SU-DHL-6 (cell line): ENCODE measurements around the gene ESPN.

ENCODE experiments used
- H2AFZ ChIP-seq: fragments of 200-600 bp; sonication (generic); 2 replicates; pipeline ENCODE4 v1.6.1; 2014; ENCODE audit warnings: low read depth, mild to moderate bottlenecking, moderate library complexity, mixed read lengths, antibody characterized with exemption, low read length; ENCODE audit not compliant: severe bottlenecking
- H3F3A ChIP-seq: fragments of 200-600 bp; shearing (Covaris generic); 2 replicates; pipeline ENCODE4 v1.6.0; 2016; ENCODE audit warnings: antibody characterized with exemption, mild to moderate bottlenecking; ENCODE audit not compliant: insufficient read depth
- H3K27ac ChIP-seq: fragments of 200-600 bp; sonication (generic); 2 replicates; pipeline ENCODE4 v1.5.1; 2016; ENCODE audit warnings: low read depth, mild to moderate bottlenecking, low read length, moderate library complexity, mixed read lengths
- H3K27me3 ChIP-seq: fragments of 200-600 bp; sonication (generic), shearing (Covaris generic); 2 replicates; pipeline ENCODE4 v1.6.0; 2014; ENCODE audit warnings: mild to moderate bottlenecking, low read length
- H3K36me3 ChIP-seq: fragments of 200-600 bp; sonication (generic); 2 replicates; pipeline ENCODE4 v1.6.1; 2014; ENCODE audit warnings: mild to moderate bottlenecking, low read length, mixed read lengths
- H3K4me2 ChIP-seq: fragments of 300-600, 200-600 bp; shearing (Covaris generic), sonication (generic); 2 replicates; pipeline ENCODE4 v1.6.0; 2014; ENCODE audit warnings: low read length, low read depth, mild to moderate bottlenecking; ENCODE audit not compliant: poor library complexity, severe bottlenecking
- H3K4me3 ChIP-seq: fragments of 200-600 bp; sonication (generic); 2 replicates; pipeline ENCODE4 v1.5.1; 2014; ENCODE audit warnings: antibody characterized with exemption, low read length, mild to moderate bottlenecking, mixed read lengths; ENCODE audit not compliant: insufficient read depth, poor library complexity, severe bottlenecking
- H3K79me2 ChIP-seq: fragments of 200-600 bp; sonication (generic); 2 replicates; pipeline ENCODE4 v1.6.1; 2014; ENCODE audit warnings: mild to moderate bottlenecking, low read length, moderate library complexity; ENCODE audit not compliant: insufficient read depth
- H3K9ac ChIP-seq: fragments of 200-600 bp; sonication (generic); 2 replicates; pipeline ENCODE4 v1.7.0; 2014; ENCODE audit warnings: mild to moderate bottlenecking, low read length
- H3K9me2 ChIP-seq: fragments of 200-600 bp; sonication (generic); replicated peaks from 2 replicates; pipeline ENCODE4 v1.6.1; 2014; ENCODE audit warnings: low read length; ENCODE audit not compliant: insufficient read depth
- H3K9me3 ChIP-seq: fragments of 200-600 bp; sonication (generic); 2 replicates; pipeline ENCODE4 v1.6.1; 2014; ENCODE audit warnings: low read length, mixed read lengths; ENCODE audit not compliant: insufficient read depth
- H4K20me1 ChIP-seq: fragments of 200-600 bp; sonication (generic); 2 replicates; pipeline ENCODE4 v1.6.1; 2014; ENCODE audit warnings: low read depth, mild to moderate bottlenecking, antibody characterized with exemption, low read length, moderate library complexity, mixed read lengths
- CTCF ChIP-seq: fragments of 200-600 bp; sonication (generic); IDR thresholded peaks from one replicate; pipeline ENCODE4 v1.5.1; 2017; ENCODE audit warnings: antibody characterized with exemption, mild to moderate bottlenecking, low read length, moderate library complexity; ENCODE audit not compliant: insufficient read depth, poor library complexity, severe bottlenecking
- EZH2phosphoT487 ChIP-seq: fragments of 200-600 bp; sonication (generic), shearing (Covaris generic); conservative IDR thresholded peaks from 2 replicates; pipeline ENCODE4 v1.6.1; 2018; ENCODE audit warnings: mild to moderate bottlenecking, antibody characterized with exemption, low read length, moderate library complexity, mixed read lengths

ESPN gene

GRCh38 chr1:6384135-6384534 is 40.4 kb upstream of the ESPN start:
- Histone ChIP-seq H2AFZ (no peak overlapping the region), H3K4me3 (no peak overlapping the region), H3K36me3 (no peaks in the 10 kb centered on the region), H3K27ac (no peak overlapping the region), H3K79me2 (no peaks in the 10 kb centered on the region), H4K20me1 (no peaks in the 10 kb centered on the region), H3K9me3 (no peaks in the 10 kb centered on the region), H3K4me2 (no peak overlapping the region), H3F3A (no peaks in the 10 kb centered on the region), H3K9me2 (no peaks in the 10 kb centered on the region), H3K27me3 (no peaks in the 10 kb centered on the region), H3K9ac (no peak overlapping the region)
- TF ChIP-seq EZH2phosphoT487 (no peak), CTCF (no peak)

- TF ChIP-seq EZH2phosphoT487 = no peak
- no peak for TF ChIP-seq CTCF
- no peak overlapping the region for H3K4me3 ChIP-seq
- no peaks in the 10 kb centered on the region for H3K27me3 ChIP-seq
- H3K27ac ChIP-seq = no peak overlapping the region
- no peaks in the 10 kb centered on the region for H3K9me3 ChIP-seq
- H3K9ac ChIP-seq = no peak overlapping the region
- H3K9me2 ChIP-seq = no peaks in the 10 kb centered on the region
- H3K36me3 ChIP-seq = no peaks in the 10 kb centered on the region
- no peaks in the 10 kb centered on the region for H3F3A ChIP-seq
- H3K79me2 ChIP-seq = no peaks in the 10 kb centered on the region
- no peak overlapping the region for H2AFZ ChIP-seq
- no peaks in the 10 kb centered on the region for H4K20me1 ChIP-seq
- no peak overlapping the region for H3K4me2 ChIP-seq
Measured at GRCh38 chr1:6384962-6385361, 39.6 kb upstream of the ESPN start.

- Histone ChIP-seq H4K20me1 (no peaks in the 10 kb centered on the region), H3K36me3 (no peaks in the 10 kb centered on the region), H3K27me3 (no peaks in the 10 kb centered on the region), H3K4me2 (no peak overlapping the region), H3K27ac (no peak overlapping the region), H3F3A (no peaks in the 10 kb centered on the region), H3K4me3 (no peak overlapping the region), H3K79me2 (no peaks in the 10 kb centered on the region), H3K9me2 (no peaks in the 10 kb centered on the region), H2AFZ (no peak overlapping the region), H3K9ac (no peak overlapping the region), H3K9me3 (no peaks in the 10 kb centered on the region)
- TF ChIP-seq CTCF (no peak), EZH2phosphoT487 (no peak)
Measured at GRCh38 chr1:6385488-6386191, 38.9 kb upstream of the ESPN start.
